Measurements from ENCODE around the gene KRT85. TPM values are rescaled to one million over a fixed set of nuclear protein-coding genes. Genes with fewer than 3 reads are reported as not detected.

The KRT85 gene
- total and polyA plus RNA-seq, 7 experiments from 2014 or later = not detected

GRCh38 chr12:52396656-52397055, 29.4 kb upstream of the KRT85 start:
- H3K27ac ChIP-seq (ENCODE audit: low read depth, low read length) = no peak overlapping the region
- no peak for ATAC-seq
- no peaks in the 10 kb centered on the region for H3K4me1 ChIP-seq (ENCODE audit: control insufficient read depth in 2 of 2, insufficient read depth in 2 of 2, low read length in 2 of 2)
- no peak overlapping the region for H3K27ac Mint-ChIP-seq
- H3K27me3 ChIP-seq (ENCODE audit: control insufficient read depth in 2 of 2, insufficient read depth in 2 of 2, low read length in 2 of 2) = no peaks in the 10 kb centered on the region
- H3K9me3 Mint-ChIP-seq = peaks cover 0 to 3% (median 0%) of the 10 kb centered on the region in 11 donors
- H3K4me1 Mint-ChIP-seq = peaks cover 0 to 2% (median 0%) of the 10 kb centered on the region in 7 donors
- H3K4me3 ChIP-seq (ENCODE audit: low read length) = no peak overlapping the region
- H3K27me3 Mint-ChIP-seq = peaks cover 0 to 16% (median 5%) of the 10 kb centered on the region in 5 donors
- H3K9me3 ChIP-seq (ENCODE audit: control insufficient read depth in 2 of 3, low read length in 3 of 3) = no peaks in the 10 kb centered on the region
- intact Hi-C loops (cut with micrococcal nuclease) = no loop called here
- no peak overlapping the region for H3K4me3 Mint-ChIP-seq
- H3K36me3 Mint-ChIP-seq = no peaks in the 10 kb centered on the region
- ChIA-PET POLR2A (no interaction called here), CTCF (interaction anchor here (1.0 kb wide), 1 partner anchor 483 kb away, joined by 3 read pairs; no protein-coding TSS in a partner anchor)
- DNase-seq = no peak
- no peaks in the 10 kb centered on the region for H3K36me3 ChIP-seq (ENCODE audit: control insufficient read depth in 2 of 3, insufficient read depth in 3 of 3, low read length in 3 of 3)

GRCh38 chr12:52395761-52396434, 28.6 kb upstream of the KRT85 start:
- Histone ChIP-seq H3K27ac (ENCODE audit: low read depth, low read length) (no peak overlapping the region), H3K4me1 (ENCODE audit: control insufficient read depth in 2 of 2, insufficient read depth in 2 of 2, low read length in 2 of 2) (no peaks in the 10 kb centered on the region), H3K27me3 (ENCODE audit: control insufficient read depth in 2 of 2, insufficient read depth in 2 of 2, low read length in 2 of 2) (no peaks in the 10 kb centered on the region), H3K4me3 (ENCODE audit: low read length) (no peak overlapping the region), H3K36me3 (ENCODE audit: control insufficient read depth in 2 of 3, insufficient read depth in 3 of 3, low read length in 3 of 3) (no peaks in the 10 kb centered on the region), H3K9me3 (ENCODE audit: control insufficient read depth in 2 of 3, low read length in 3 of 3) (no peaks in the 10 kb centered on the region)
- Mint-ChIP-seq H3K36me3 (no peaks in the 10 kb centered on the region), H3K27me3 (peaks cover 0 to 12% (median 5%) of the 10 kb centered on the region in 5 donors), H3K4me3 (no peak overlapping the region), H3K4me1 (peaks cover 0 to 2% (median 0%) of the 10 kb centered on the region in 7 donors), H3K9me3 (peaks cover 0 to 3% (median 0%) of the 10 kb centered on the region in 11 donors), H3K27ac (no peak overlapping the region)
- intact Hi-C loops (cut with micrococcal nuclease) = no loop called here
- peak in 1 of 9 donors; percentile 19 for DNase-seq
- ChIA-PET CTCF (interaction anchor here (0.6 to 1.7 kb wide), 3 partner anchors 22 to 482 kb away, joined by 3 to 7 read pairs (median 6); no protein-coding TSS in a partner anchor), POLR2A (no interaction called here)
- ATAC-seq = peak; percentile 53

GRCh38 chr12:52394836-52395405, 27.6 kb upstream of the KRT85 start:
- Histone ChIP-seq H3K4me3 (ENCODE audit: low read length) (no peak overlapping the region), H3K4me1 (ENCODE audit: control insufficient read depth in 2 of 2, insufficient read depth in 2 of 2, low read length in 2 of 2) (no peaks in the 10 kb centered on the region), H3K27ac (ENCODE audit: low read depth, low read length) (no peak overlapping the region), H3K36me3 (ENCODE audit: control insufficient read depth in 2 of 3, insufficient read depth in 3 of 3, low read length in 3 of 3) (no peaks in the 10 kb centered on the region), H3K27me3 (ENCODE audit: control insufficient read depth in 2 of 2, insufficient read depth in 2 of 2, low read length in 2 of 2) (no peaks in the 10 kb centered on the region), H3K9me3 (ENCODE audit: control insufficient read depth in 2 of 3, low read length in 3 of 3) (no peaks in the 10 kb centered on the region)
- peaks cover 0 to 2% (median 0%) of the 10 kb centered on the region in 7 donors for H3K4me1 Mint-ChIP-seq
- ATAC-seq (no peak), DNase-seq (no peak)
- H3K27ac Mint-ChIP-seq = no peak overlapping the region
- peaks cover 0 to 9% (median 5%) of the 10 kb centered on the region in 5 donors for H3K27me3 Mint-ChIP-seq
- H3K36me3 Mint-ChIP-seq = no peaks in the 10 kb centered on the region
- POLR2A ChIA-PET = no interaction called here
- CTCF ChIA-PET = interaction anchor here (0.9 to 1.7 kb wide), 2 partner anchors 483 to 487 kb away, joined by 4 to 7 read pairs; no protein-coding TSS in a partner anchor
- intact Hi-C loops (cut with micrococcal nuclease) = loop anchor here in 1 of 2 donors (5.0 kb wide), 1 partner anchor 482 kb away; no protein-coding TSS in a partner anchor
- H3K9me3 Mint-ChIP-seq = peaks cover 0 to 3% (median 0%) of the 10 kb centered on the region in 11 donors
- H3K4me3 Mint-ChIP-seq = no peak overlapping the region

- H3K9me3 ChIP-seq (ENCODE audit: control insufficient read depth in 2 of 3, low read length in 3 of 3) = no peaks in the 10 kb centered on the region
- H3K27ac Mint-ChIP-seq = no peak overlapping the region
These were observed 25.3 kb upstream of the KRT85 start for GRCh38 chr12:52392465-52393007.

GRCh38 chr12:52391618-52392002, 24.3 kb upstream of the KRT85 start:
- DNase-seq (no peak), ATAC-seq (no peak)
- no peak overlapping the region for H3K27ac ChIP-seq (ENCODE audit: low read depth, low read length)
- Mint-ChIP-seq H3K9me3 (peaks cover 0 to 2% (median 0%) of the 10 kb centered on the region in 11 donors), H3K4me3 (no peak overlapping the region), H3K27ac (no peak overlapping the region), H3K4me1 (peaks cover 0 to 1% (median 0%) of the 10 kb centered on the region in 7 donors), H3K36me3 (no peaks in the 10 kb centered on the region), H3K27me3 (peaks cover 0 to 4% (median 0%) of the 10 kb centered on the region in 5 donors)
- intact Hi-C loops (cut with micrococcal nuclease) = loop anchor here (1.0 to 5.0 kb wide), 2 partner anchors 486 to 590 kb away; no protein-coding TSS in a partner anchor
- H3K4me3 ChIP-seq (ENCODE audit: low read length) = no peak overlapping the region
- POLR2A ChIA-PET = no interaction called here
- no peaks in the 10 kb centered on the region for H3K36me3 ChIP-seq (ENCODE audit: control insufficient read depth in 2 of 3, insufficient read depth in 3 of 3, low read length in 3 of 3)
- CTCF ChIA-PET = interaction anchor here (0.6 to 1.6 kb wide), 3 partner anchors 488 to 1744 kb away, joined by 3 to 6 read pairs (median 6); no protein-coding TSS in a partner anchor
- H3K27me3 ChIP-seq (ENCODE audit: control insufficient read depth in 2 of 2, insufficient read depth in 2 of 2, low read length in 2 of 2) = no peaks in the 10 kb centered on the region
- H3K4me1 ChIP-seq (ENCODE audit: control insufficient read depth in 2 of 2, insufficient read depth in 2 of 2, low read length in 2 of 2) = no peaks in the 10 kb centered on the region
- no peaks in the 10 kb centered on the region for H3K9me3 ChIP-seq (ENCODE audit: control insufficient read depth in 2 of 3, low read length in 3 of 3)

More at GRCh38 chr12:52392465-52393007, 25.3 kb upstream of the KRT85 start:
- ATAC-seq (no peak), DNase-seq (no peak)
- Mint-ChIP-seq H3K27me3 (peaks cover 0 to 5% (median 4%) of the 10 kb centered on the region in 5 donors), H3K36me3 (no peaks in the 10 kb centered on the region), H3K9me3 (peaks cover 0 to 3% (median 0%) of the 10 kb centered on the region in 11 donors), H3K4me1 (peaks cover 0 to 1% (median 0%) of the 10 kb centered on the region in 7 donors), H3K4me3 (no peak overlapping the region)
- no peaks in the 10 kb centered on the region for H3K27me3 ChIP-seq (ENCODE audit: control insufficient read depth in 2 of 2, insufficient read depth in 2 of 2, low read length in 2 of 2)
- intact Hi-C loops (cut with micrococcal nuclease) = loop anchor here in 1 of 2 donors (5.0 kb wide), 1 partner anchor 485 kb away; no protein-coding TSS in a partner anchor
- CTCF ChIA-PET = interaction anchor here (0.6 to 1.6 kb wide), 4 partner anchors 487 to 1745 kb away, joined by 3 to 6 read pairs (median 4); no protein-coding TSS in a partner anchor
- H3K4me3 ChIP-seq (ENCODE audit: low read length) = no peak overlapping the region
- POLR2A ChIA-PET = no interaction called here
- H3K27ac ChIP-seq (ENCODE audit: low read depth, low read length) = no peak overlapping the region
- H3K4me1 ChIP-seq (ENCODE audit: control insufficient read depth in 2 of 2, insufficient read depth in 2 of 2, low read length in 2 of 2) = no peaks in the 10 kb centered on the region
- no peaks in the 10 kb centered on the region for H3K36me3 ChIP-seq (ENCODE audit: control insufficient read depth in 2 of 3, insufficient read depth in 3 of 3, low read length in 3 of 3)

- Histone ChIP-seq H3K4me1 (ENCODE audit: control insufficient read depth in 2 of 2, insufficient read depth in 2 of 2, low read length in 2 of 2) (no peaks in the 10 kb centered on the region), H3K27ac (ENCODE audit: low read depth, low read length) (no peak overlapping the region), H3K4me3 (ENCODE audit: low read length) (no peak overlapping the region), H3K27me3 (ENCODE audit: control insufficient read depth in 2 of 2, insufficient read depth in 2 of 2, low read length in 2 of 2) (no peaks in the 10 kb centered on the region), H3K9me3 (ENCODE audit: control insufficient read depth in 2 of 3, low read length in 3 of 3) (no peaks in the 10 kb centered on the region), H3K36me3 (ENCODE audit: control insufficient read depth in 2 of 3, insufficient read depth in 3 of 3, low read length in 3 of 3) (no peaks in the 10 kb centered on the region)
- Mint-ChIP-seq H3K27me3 (peaks cover 0 to 4% (median 0%) of the 10 kb centered on the region in 5 donors), H3K4me1 (peaks cover 0 to 1% (median 0%) of the 10 kb centered on the region in 7 donors), H3K9me3 (peaks cover 0 to 2% (median 0%) of the 10 kb centered on the region in 11 donors), H3K36me3 (no peaks in the 10 kb centered on the region), H3K27ac (no peak overlapping the region), H3K4me3 (no peak overlapping the region)
- DNase-seq (peak in 1 of 9 donors; percentile 8), ATAC-seq (no peak)
- CTCF ChIA-PET = interaction anchor here (0.6 to 1.6 kb wide), 2 partner anchors 21 to 488 kb away, joined by 3 to 6 read pairs; no protein-coding TSS in a partner anchor
- POLR2A ChIA-PET = no interaction called here
- intact Hi-C loops (cut with micrococcal nuclease) = loop anchor here (1.0 to 5.0 kb wide), 2 partner anchors 486 to 590 kb away; no protein-coding TSS in a partner anchor
These were observed 23.7 kb upstream of the KRT85 start for GRCh38 chr12:52390739-52391617.
